Measurements from ENCODE around the gene KIF23.

GRCh38 chr15:69462493-69463181 is 48.5 kb downstream of the KIF23 start:
- TF ChIP-seq CTCF (IDR thresholded peaks at IDR 0.05), result peak; percentile 71 to 95 (median 87)
- peak; percentile 80 to 99 for TF ChIP-seq POLR2A (IDR thresholded peaks at IDR 0.05)
